HEK293 (cell line): ENCODE measurements around the gene IRF8.

ENCODE experiments used
- CTCF ChIA-PET: fragments of 350-600 bp; formaldehyde crosslinking; extraction: SDS; loops from one replicate; lab custom pipeline; 2021; ENCODE audit warnings: antibody characterized with exemption; lab: Yijun Ruan, JAX
- POLR2A ChIA-PET: fragments of 300-600 bp; formaldehyde crosslinking; extraction: SDS; loops from one replicate; lab custom pipeline; 2020; ENCODE audit warnings: antibody characterized with exemption, inconsistent platforms; lab: Yijun Ruan, JAX
- H3K27ac ChIP-seq: fragments of 200-500 bp; sonication (Bioruptor generic); 2 replicates; pipeline ENCODE4 v1.5.1; 2014; ENCODE audit warnings: low read depth, low read length, control low read depth, inconsistent platforms; ENCODE audit errors: extremely low read depth
- H3K36me3 ChIP-seq, 2 experiments: fragments of 200-500 bp in 1 of 2; sonication (Bioruptor generic) in 1 of 2; 1 replicate in 1 of 2; 2 replicates in 1 of 2; pipeline ENCODE4 v1.5.1; 2014 to 2017; ENCODE audit warnings: inconsistent platforms in 2 of 2, low read length in 2 of 2; ENCODE audit not compliant: control insufficient read depth in 2 of 2, insufficient read depth in 1 of 2
- H3K4me1 ChIP-seq: fragments of 200-500 bp; sonication (Bioruptor generic); 2 replicates; pipeline ENCODE4 v1.5.1; 2014; ENCODE audit warnings: mild to moderate bottlenecking, low read length, inconsistent platforms; ENCODE audit not compliant: control insufficient read depth, insufficient read depth
- H3K4me3 ChIP-seq: 2 replicates; pipeline ENCODE4 v1.5.1; 2011; ENCODE audit warnings: low read depth, mild to moderate bottlenecking, control low read depth, low read length, moderate library complexity
- H3K9me3 ChIP-seq: fragments of 200-500 bp; sonication (Bioruptor generic); 2 replicates; pipeline ENCODE4 v1.5.1; 2014; ENCODE audit warnings: low read depth, low read length, inconsistent platforms; ENCODE audit not compliant: control insufficient read depth, insufficient read depth
- OSR2 ChIP-seq: fragments of 450-650 bp; formaldehyde crosslinking; IDR thresholded peaks from 2 replicates; pipeline ENCODE4 v1.5.1; 2016; ENCODE audit warnings: missing biosample characterization, missing genetic modification characterization
- SCRT2 ChIP-seq: fragments of 450-650 bp; formaldehyde crosslinking; IDR thresholded peaks from 2 replicates; pipeline ENCODE4 v1.5.1; 2016; ENCODE audit warnings: missing biosample characterization, missing genetic modification characterization
- ZBTB11 ChIP-seq: fragments of 450-650 bp; formaldehyde crosslinking; conservative IDR thresholded peaks from 2 replicates; pipeline ENCODE4 v1.5.1; 2016; ENCODE audit warnings: low read depth, missing biosample characterization, missing genetic modification characterization
- ZBTB49 ChIP-seq: fragments of 450-650 bp; formaldehyde crosslinking; IDR thresholded peaks from 2 replicates; pipeline ENCODE4 v1.5.1; 2016; ENCODE audit warnings: missing biosample characterization, missing genetic modification characterization, low read depth
- ZBTB7A ChIP-seq: fragments of 450-650 bp; formaldehyde crosslinking; IDR thresholded peaks from 2 replicates; pipeline ENCODE4 v1.5.1; 2016; ENCODE audit warnings: low read depth, missing biosample characterization, missing genetic modification characterization
- ZNF214 ChIP-seq: fragments of 450-650 bp; formaldehyde crosslinking; IDR thresholded peaks from 2 replicates; pipeline ENCODE4 v1.5.1; 2017; ENCODE audit warnings: missing biosample characterization, mild to moderate bottlenecking, missing genetic modification characterization, borderline replicate concordance
- ZNF324 ChIP-seq: fragments of 450-650 bp; formaldehyde crosslinking; IDR thresholded peaks from 2 replicates; pipeline ENCODE4 v1.5.1; 2016; ENCODE audit warnings: missing biosample characterization, missing genetic modification characterization
- ZNF404 ChIP-seq: fragments of 450-650 bp; formaldehyde crosslinking; IDR thresholded peaks from 2 replicates; pipeline ENCODE4 v1.5.1; 2017; ENCODE audit warnings: missing biosample characterization, missing genetic modification characterization
- ZNF529 ChIP-seq: fragments of 450-650 bp; formaldehyde crosslinking; IDR thresholded peaks from 2 replicates; pipeline ENCODE4 v1.5.1; 2017; ENCODE audit warnings: missing genetic modification characterization, missing biosample characterization; ENCODE audit not compliant: insufficient replicate concordance
- ZNF571 ChIP-seq: fragments of 450-650 bp; formaldehyde crosslinking; IDR thresholded peaks from 2 replicates; pipeline ENCODE4 v1.5.0; 2017; ENCODE audit warnings: missing biosample characterization, missing genetic modification characterization
- ZNF596 ChIP-seq: fragments of 450-650 bp; IDR thresholded peaks from 2 replicates; pipeline ENCODE4 v1.5.0; 2018; ENCODE audit warnings: missing biosample characterization, mild to moderate bottlenecking, missing genetic modification characterization, moderate library complexity
- ZNF660 ChIP-seq: fragments of 450-650 bp; IDR thresholded peaks from 2 replicates; pipeline ENCODE4 v1.5.1; 2018; ENCODE audit warnings: missing biosample characterization, mild to moderate bottlenecking, missing genetic modification characterization
- ZNF768 ChIP-seq: fragments of 450-650 bp; formaldehyde crosslinking; IDR thresholded peaks from 2 replicates; pipeline ENCODE4 v1.5.1; 2018; ENCODE audit warnings: missing biosample characterization, mild to moderate bottlenecking, missing genetic modification characterization
- ZNF776 ChIP-seq: fragments of 450-650 bp; formaldehyde crosslinking; IDR thresholded peaks from 2 replicates; pipeline ENCODE4 v1.5.0; 2017; ENCODE audit warnings: missing biosample characterization, missing genetic modification characterization, borderline replicate concordance
- TF ChIP-seq, protein P1 (sequence below): fragments of 450-650 bp; formaldehyde crosslinking; IDR thresholded peaks from 2 replicates; pipeline ENCODE4 v1.5.1; 2017; ENCODE audit warnings: missing biosample characterization, missing genetic modification characterization
- TF ChIP-seq, protein P2 (sequence below): fragments of 450-650 bp; formaldehyde crosslinking; IDR thresholded peaks from 2 replicates; pipeline ENCODE4 v1.5.1; 2016; ENCODE audit warnings: missing biosample characterization, missing genetic modification characterization

IRF8 gene

GRCh38 chr16:85924675-85925074, 25.7 kb downstream of the IRF8 start (continued):
- TF ChIP-seq ZBTB7A (tag by site-specific recombination), result no peak
- no peak for TF ChIP-seq ZNF404 (tag by site-specific recombination)
- no peak for TF ChIP-seq ZNF776
- no peak for TF ChIP-seq ZNF768 (tag by site-specific recombination)
- no peak for TF ChIP-seq ZBTB11

GRCh38 chr16:85926370-85926769, 27.4 kb downstream of the IRF8 start:
- Histone ChIP-seq H3K9me3 (no peaks in the 10 kb centered on the region), H3K4me1 (no peaks in the 10 kb centered on the region), H3K4me3 (no peak overlapping the region), H3K36me3 (no peaks in the 10 kb centered on the region), H3K27ac (no peak overlapping the region)
- ChIA-PET CTCF (no interaction called here), POLR2A (no interaction called here)
- no peak for TF ChIP-seq ZNF596
- TF ChIP-seq ZNF529 (tag by site-specific recombination), result no peak
- TF ChIP-seq OSR2 (tag by site-specific recombination), result no peak
- TF ChIP-seq ZBTB49 (tag by site-specific recombination), result no peak
- TF ChIP-seq ZNF660 (tag by site-specific recombination), result no peak
- TF ChIP-seq ZNF324, result no peak
- no peak for TF ChIP-seq ZNF404 (tag by site-specific recombination)
- no peak for TF ChIP-seq SCRT2 (tag by site-specific recombination)
- TF ChIP-seq, protein P1, sequence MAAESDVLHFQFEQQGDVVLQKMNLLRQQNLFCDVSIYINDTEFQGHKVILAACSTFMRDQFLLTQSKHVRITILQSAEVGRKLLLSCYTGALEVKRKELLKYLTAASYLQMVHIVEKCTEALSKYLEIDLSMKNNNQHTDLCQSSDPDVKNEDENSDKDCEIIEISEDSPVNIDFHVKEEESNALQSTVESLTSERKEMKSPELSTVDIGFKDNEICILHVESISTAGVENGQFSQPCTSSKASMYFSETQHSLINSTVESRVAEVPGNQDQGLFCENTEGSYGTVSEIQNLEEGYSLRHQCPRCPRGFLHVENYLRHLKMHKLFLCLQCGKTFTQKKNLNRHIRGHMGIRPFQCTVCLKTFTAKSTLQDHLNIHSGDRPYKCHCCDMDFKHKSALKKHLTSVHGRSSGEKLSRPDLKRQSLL (tag by site-specific recombination), result no peak

GRCh38 chr16:85927371-85927770, 28.4 kb downstream of the IRF8 start:
- no peaks in the 10 kb centered on the region for H3K9me3 ChIP-seq
- POLR2A ChIA-PET, result no interaction called here
- no peak overlapping the region for H3K4me3 ChIP-seq
- no peaks in the 10 kb centered on the region for H3K4me1 ChIP-seq
- TF ChIP-seq, protein P2, sequence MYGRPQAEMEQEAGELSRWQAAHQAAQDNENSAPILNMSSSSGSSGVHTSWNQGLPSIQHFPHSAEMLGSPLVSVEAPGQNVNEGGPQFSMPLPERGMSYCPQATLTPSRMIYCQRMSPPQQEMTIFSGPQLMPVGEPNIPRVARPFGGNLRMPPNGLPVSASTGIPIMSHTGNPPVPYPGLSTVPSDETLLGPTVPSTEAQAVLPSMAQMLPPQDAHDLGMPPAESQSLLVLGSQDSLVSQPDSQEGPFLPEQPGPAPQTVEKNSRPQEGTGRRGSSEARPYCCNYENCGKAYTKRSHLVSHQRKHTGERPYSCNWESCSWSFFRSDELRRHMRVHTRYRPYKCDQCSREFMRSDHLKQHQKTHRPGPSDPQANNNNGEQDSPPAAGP (tag by site-specific recombination), result no peak
- TF ChIP-seq ZNF214 (tag by site-specific recombination) (no peak), ZNF571 (tag by site-specific recombination) (no peak)
- TF ChIP-seq, protein P1 (tag by site-specific recombination), result no peak
- TF ChIP-seq, all 188 proteins: peak for 0
- Histone ChIP-seq H3K27ac (no peak overlapping the region), H3K36me3 (no peaks in the 10 kb centered on the region)
- CTCF ChIA-PET, result interaction anchor here (1.2 kb wide), 1 partner anchor 21 kb away, joined by 3 read pairs; no protein-coding TSS in a partner anchor
